GM18873 (cell line): ENCODE results near the gene PRELID3B.
A peak's percentile ranks its signal among the peaks of the same experiment; 100 is the strongest.
"Not testable (repeated sequence)": the region's sequence is repeated elsewhere in the genome, so short reads cannot be mapped to it uniquely, and the experiment has no call there.

ENCODE experiments used
- ATAC-seq: cut with Tn5 transposase; IDR thresholded peaks from one replicate; pipeline ENCODE4 v1.9.1; 2021; ENCODE audit warnings: mild to moderate bottlenecking, moderate library complexity, moderate number of reproducible peaks; ENCODE audit not compliant: unreplicated experiment, low FRiP score

The PRELID3B gene

GRCh38 chr20:59013031-59013951, 29.3 kb downstream of the PRELID3B start:
- ATAC-seq = no peak

GRCh38 chr20:59011874-59012157, 30.8 kb downstream of the PRELID3B start:
- not testable (repeated sequence) for ATAC-seq

GRCh38 chr20:59010995-59011873, 31.4 kb downstream of the PRELID3B start:
- no peak for ATAC-seq

DNA sequence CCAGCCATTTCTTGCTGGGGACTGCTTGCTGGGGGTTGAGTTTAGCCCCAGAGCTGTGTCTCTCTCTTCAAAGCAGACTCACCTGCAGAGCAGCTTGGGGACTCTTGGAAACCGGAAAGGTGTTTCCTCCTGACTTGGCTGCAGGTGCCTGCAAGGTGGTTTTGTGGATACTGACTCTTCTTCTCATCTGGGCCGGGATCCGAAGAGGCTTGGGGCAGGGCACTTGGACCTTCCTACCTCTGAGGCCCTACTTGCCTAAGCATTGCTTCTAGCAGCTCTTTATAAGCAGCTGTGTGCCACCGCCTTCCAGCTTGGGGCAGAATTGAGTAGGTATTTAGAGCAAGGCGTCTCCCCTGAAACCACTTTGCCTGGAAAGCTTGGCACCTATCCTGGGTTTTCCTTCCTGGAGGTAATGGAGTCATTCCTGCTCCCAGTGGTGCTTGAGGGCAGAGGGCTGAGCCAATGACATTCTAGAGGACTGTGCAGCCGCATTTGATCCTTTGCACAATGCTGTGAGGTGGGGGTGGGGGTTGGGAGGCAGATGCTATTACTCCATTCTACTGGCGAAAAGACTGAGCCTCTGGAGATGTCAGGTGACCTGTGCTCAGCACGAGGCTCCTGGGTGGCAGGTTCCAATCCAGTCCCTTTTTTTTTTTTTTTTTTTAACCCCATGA, 32.1 kb downstream of the PRELID3B start:
- ATAC-seq = no peak

- ATAC-seq = no peak
Measured at GRCh38 chr20:59008715-59009336, 33.8 kb downstream of the PRELID3B start.

DNA sequence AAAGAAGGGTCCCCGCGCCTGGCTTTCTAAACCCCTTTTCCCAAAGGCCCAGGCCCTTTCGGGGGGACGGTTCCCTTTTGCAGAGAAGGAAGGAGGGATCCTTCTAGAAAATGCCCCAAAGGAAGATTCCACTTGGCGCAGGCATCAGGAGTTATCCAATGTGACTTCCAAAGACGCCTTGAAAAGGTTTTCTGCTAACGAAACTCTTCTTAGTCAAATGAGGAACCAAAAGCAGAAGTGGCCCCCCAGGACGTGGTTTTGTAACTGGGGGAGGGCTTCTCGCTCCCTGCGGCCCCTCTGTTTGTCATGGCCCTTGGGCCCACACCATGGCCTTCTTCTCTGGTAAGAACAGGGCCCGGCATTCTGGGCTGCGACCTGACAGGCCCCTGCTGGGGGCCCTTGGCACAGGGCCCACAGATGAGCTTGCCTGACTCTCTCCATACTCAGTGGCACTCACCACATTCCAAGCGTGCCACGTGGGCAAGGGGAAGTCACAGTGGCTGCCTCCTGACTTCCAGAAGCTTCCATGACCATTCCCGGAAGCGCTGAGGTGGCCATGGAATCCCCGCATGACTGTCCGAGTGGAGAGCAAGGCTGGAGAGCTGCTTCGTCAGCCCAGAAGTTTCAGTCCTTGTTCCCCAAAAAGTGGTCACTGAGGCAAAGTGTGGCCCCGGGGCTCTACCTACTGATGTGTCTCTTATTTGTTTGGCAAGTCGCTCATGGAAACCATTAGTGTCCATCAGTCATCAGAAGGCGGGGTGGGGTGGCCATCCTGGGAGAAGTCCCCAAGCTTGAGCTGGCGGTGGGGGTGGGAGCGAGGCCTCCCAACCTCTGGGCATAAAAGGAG, 34.7 kb downstream of the PRELID3B start:
- no peak for ATAC-seq

GRCh38 chr20:59006864-59007664, 35.5 kb downstream of the PRELID3B start, which contains the start of gene CTSZ:
CTSZ (minus strand) TSS chr20:59007254; CDS start chr20:59007128, 126 bp downstream.
- ATAC-seq = no peak

DNA sequence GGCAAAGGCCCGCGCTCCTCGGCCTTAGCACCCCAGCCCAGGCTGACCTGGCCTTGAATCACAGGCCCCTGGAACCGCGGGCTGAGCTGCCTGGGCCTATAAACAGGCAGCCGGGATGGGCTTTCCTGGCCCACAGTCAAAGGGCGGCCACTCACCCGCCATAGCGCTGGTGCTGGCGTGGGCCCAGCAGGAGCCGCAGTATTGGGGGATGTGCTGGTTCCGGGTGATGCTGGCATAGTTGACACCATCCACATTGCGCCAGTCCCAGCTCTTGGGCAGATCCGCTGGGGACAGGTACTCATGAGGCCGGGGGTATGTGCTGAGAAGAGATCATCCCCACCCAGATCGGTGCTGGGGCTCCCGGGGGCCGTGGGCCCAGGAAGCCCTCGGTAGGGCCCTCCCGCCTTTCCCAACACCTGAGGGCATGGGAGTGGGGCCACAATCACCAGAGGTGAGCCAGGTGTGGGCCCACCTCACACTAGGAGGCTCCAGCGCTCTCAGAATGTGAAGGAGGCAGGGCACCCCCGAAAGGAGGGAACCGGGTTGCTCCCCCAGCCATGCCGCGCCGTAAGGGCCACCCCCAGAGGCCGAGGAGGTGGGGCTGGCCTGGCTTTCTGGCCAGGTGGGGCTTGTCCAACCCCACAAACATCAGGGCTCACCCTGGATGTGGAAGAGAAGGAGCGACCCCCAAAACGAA, 36.3 kb downstream of the PRELID3B start:
- no peak for ATAC-seq

GRCh38 chr20:59005523-59006166, 36.9 kb downstream of the PRELID3B start:
- ATAC-seq = no peak

GRCh38 chr20:59004763-59005522, 37.6 kb downstream of the PRELID3B start:
- peak; percentile 48 for ATAC-seq

DNA sequence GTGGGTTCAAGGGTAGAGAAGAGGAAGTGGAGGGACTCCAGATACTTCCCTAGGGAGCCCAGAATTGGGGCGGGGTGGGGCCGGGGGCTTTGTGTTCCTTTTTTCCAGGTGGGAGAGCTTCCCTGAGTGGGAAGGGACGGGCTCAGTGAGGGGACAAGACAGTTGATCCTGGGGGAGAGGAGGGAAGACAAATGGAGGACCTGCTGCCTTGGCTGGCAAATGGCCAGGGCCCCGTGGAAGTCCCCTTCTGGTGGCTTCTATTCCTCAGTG, 38.2 kb downstream of the PRELID3B start:
- ATAC-seq = no peak

GRCh38 chr20:59003836-59004492, 38.6 kb downstream of the PRELID3B start:
- ATAC-seq = no peak

DNA sequence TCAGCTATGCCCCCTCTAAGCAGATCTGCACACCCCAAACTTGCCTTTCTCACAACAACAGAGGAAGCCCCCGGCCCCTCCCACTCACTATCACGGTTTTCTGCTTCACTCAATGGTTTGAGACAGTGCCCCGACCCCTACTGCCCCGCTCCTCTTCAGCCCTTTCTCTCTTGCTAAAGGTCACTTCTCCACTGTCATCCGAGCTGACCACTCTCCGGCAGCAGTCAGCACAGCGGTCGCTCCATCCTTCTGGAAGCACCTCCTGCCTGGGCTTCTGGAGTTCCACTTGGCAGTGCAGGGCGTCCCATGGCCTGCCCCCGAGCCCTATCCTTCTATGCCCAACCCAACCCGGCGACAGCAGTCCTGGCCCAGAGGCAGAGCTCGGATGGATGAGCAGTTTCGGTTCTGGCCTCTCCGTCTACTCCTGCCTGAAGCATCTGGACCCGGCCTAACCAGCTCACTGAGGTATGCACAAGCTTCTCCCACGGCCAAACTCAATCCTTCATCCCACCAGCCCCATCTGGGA, 39.6 kb downstream of the PRELID3B start:
- no peak for ATAC-seq

DNA sequence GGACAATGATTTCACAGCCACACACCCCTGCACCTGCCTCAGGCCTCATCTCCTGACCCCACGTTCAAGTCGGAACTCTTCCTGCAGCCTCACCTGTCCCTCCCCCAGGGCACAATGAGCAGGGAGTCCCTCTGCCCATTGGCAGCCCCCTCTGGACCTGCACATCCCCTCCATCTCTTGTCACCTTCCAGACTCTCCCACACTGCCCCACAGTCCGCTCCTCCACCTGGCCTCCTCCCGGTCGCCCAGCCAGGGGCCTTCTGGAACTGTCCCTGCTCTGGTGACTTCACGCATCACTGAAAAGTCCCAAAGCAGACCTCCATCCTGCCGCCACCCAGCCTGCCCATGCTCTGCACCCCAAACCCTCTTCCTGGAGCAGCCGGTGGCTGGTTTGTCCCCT, 40.2 kb downstream of the PRELID3B start:
- no peak for ATAC-seq

- no peak for ATAC-seq
Measured at GRCh38 chr20:59001449-59002171, 41.0 kb downstream of the PRELID3B start.

DNA sequence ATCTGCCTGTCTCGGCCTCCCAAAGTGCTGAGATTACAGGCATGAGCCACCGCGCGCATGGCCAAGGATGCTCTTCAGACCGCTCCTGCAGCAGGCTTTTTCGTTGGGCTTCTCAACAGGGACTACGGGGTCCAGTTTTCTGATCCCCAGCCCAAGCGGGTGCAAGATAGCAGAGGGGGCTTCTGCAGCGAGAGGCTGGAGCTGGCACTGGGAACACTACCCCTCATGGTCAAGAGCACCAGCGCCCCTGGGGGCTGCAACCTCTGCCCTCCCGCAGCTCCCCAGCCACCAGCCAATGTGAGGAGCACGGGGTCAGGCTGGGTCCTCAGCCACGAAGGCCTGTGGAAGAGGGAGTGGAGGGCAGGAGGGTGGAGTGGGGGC, 41.5 kb downstream of the PRELID3B start:
- ATAC-seq = no peak
